ENCODE results near the gene CCDC27. TPM values are rescaled to one million over a fixed set of nuclear protein-coding genes. Genes with fewer than 3 reads are reported as not detected.
"Not testable (repeated sequence)": the region's sequence is repeated elsewhere in the genome, so short reads cannot be mapped to it uniquely, and the experiment has no call there.

Gene CCDC27
- polyA plus RNA-seq, 4 donors: 0.06 to 0.27 TPM; not detected in 2

GRCh38 chr1:3714814-3715213, 37.4 kb upstream of the CCDC27 start:
- H3K4me1 ChIP-seq (ENCODE audit: control insufficient read depth in 3 of 3, insufficient read depth in 2 of 3, low read depth in 1 of 3, low read length in 2 of 3): no peaks in the 10 kb centered on the region
- no peak overlapping the region for H3K4me3 ChIP-seq (ENCODE audit: low read depth in 1 of 3, low read length in 3 of 3)
- no peaks in the 10 kb centered on the region for H3K36me3 ChIP-seq (ENCODE audit: control insufficient read depth in 3 of 3, insufficient read depth in 2 of 3, low read depth in 1 of 3, low read length in 3 of 3)
- DNase-seq (no peak), FAIRE-seq (no peak)
- H3K9me3 ChIP-seq (ENCODE audit: control insufficient read depth in 2 of 2, insufficient read depth in 1 of 2, low read depth in 1 of 2, low read length in 1 of 2): no peaks in the 10 kb centered on the region
- H3K27me3 ChIP-seq (ENCODE audit: control insufficient read depth in 3 of 3, insufficient read depth in 3 of 3, low read length in 3 of 3): peaks cover 0 to 15% (median 3%) of the 10 kb centered on the region in 3 donors
- 75 to 79% (median 77%) methylated on average over 10 of the region's 10 CpGs for WGBS, 3 donors
- H3K27ac ChIP-seq (ENCODE audit: low read depth in 1 of 3, low read length in 2 of 3): no peak overlapping the region

- DNase-seq: no peak
- WGBS, 3 donors: 55 to 75% (median 56%) methylated on average over 6 of the region's 6 CpGs
- Histone ChIP-seq H3K4me1 (ENCODE audit: control insufficient read depth in 3 of 3, insufficient read depth in 2 of 3, low read depth in 1 of 3, low read length in 2 of 3) (no peaks in the 10 kb centered on the region), H3K27ac (ENCODE audit: low read depth in 1 of 3, low read length in 2 of 3) (no peak overlapping the region), H3K36me3 (ENCODE audit: control insufficient read depth in 3 of 3, insufficient read depth in 2 of 3, low read depth in 1 of 3, low read length in 3 of 3) (no peaks in the 10 kb centered on the region), H3K27me3 (ENCODE audit: control insufficient read depth in 3 of 3, insufficient read depth in 3 of 3, low read length in 3 of 3) (peaks cover 0 to 15% (median 2%) of the 10 kb centered on the region in 3 donors), H3K4me3 (ENCODE audit: low read depth in 1 of 3, low read length in 3 of 3) (no peak overlapping the region), H3K9me3 (ENCODE audit: control insufficient read depth in 2 of 2, insufficient read depth in 1 of 2, low read depth in 1 of 2, low read length in 1 of 2) (no peaks in the 10 kb centered on the region)
- no peak for FAIRE-seq
These were observed 35.9 kb upstream of the CCDC27 start for GRCh38 chr1:3716351-3716750.

GRCh38 chr1:3717041-3717714, 35.1 kb upstream of the CCDC27 start:
- Histone ChIP-seq H3K36me3 (ENCODE audit: control insufficient read depth in 3 of 3, insufficient read depth in 2 of 3, low read depth in 1 of 3, low read length in 3 of 3) (no peaks in the 10 kb centered on the region), H3K9me3 (ENCODE audit: control insufficient read depth in 2 of 2, insufficient read depth in 1 of 2, low read depth in 1 of 2, low read length in 1 of 2) (no peaks in the 10 kb centered on the region), H3K4me1 (ENCODE audit: control insufficient read depth in 3 of 3, insufficient read depth in 2 of 3, low read depth in 1 of 3, low read length in 2 of 3) (no peaks in the 10 kb centered on the region), H3K4me3 (ENCODE audit: low read depth in 1 of 3, low read length in 3 of 3) (no peak overlapping the region), H3K27me3 (ENCODE audit: control insufficient read depth in 3 of 3, insufficient read depth in 3 of 3, low read length in 3 of 3) (peaks cover 0 to 15% (median 2%) of the 10 kb centered on the region in 3 donors), H3K27ac (ENCODE audit: low read depth in 1 of 3, low read length in 2 of 3) (no peak overlapping the region)
- WGBS, 3 donors: 43 to 57% (median 54%) methylated on average over 33 of the region's 33 CpGs
- DNase-seq: no peak
- FAIRE-seq: no peak

- no peaks in the 10 kb centered on the region for H3K9me3 ChIP-seq (ENCODE audit: control insufficient read depth in 2 of 2, insufficient read depth in 1 of 2, low read depth in 1 of 2, low read length in 1 of 2)
- no peak overlapping the region for H3K4me3 ChIP-seq (ENCODE audit: low read depth in 1 of 3, low read length in 3 of 3)
- no peaks in the 10 kb centered on the region for H3K4me1 ChIP-seq (ENCODE audit: control insufficient read depth in 3 of 3, insufficient read depth in 2 of 3, low read depth in 1 of 3, low read length in 2 of 3)
- 21 to 27% (median 25%) methylated on average over 36 to 40 of the region's 40 CpGs for WGBS, 3 donors
- H3K36me3 ChIP-seq (ENCODE audit: control insufficient read depth in 3 of 3, insufficient read depth in 2 of 3, low read depth in 1 of 3, low read length in 3 of 3): no peaks in the 10 kb centered on the region
- H3K27ac ChIP-seq (ENCODE audit: low read depth in 1 of 3, low read length in 2 of 3): no peak overlapping the region
- no peak for FAIRE-seq
- peak in 1 of 2 donors; percentile 68 for DNase-seq
- peaks cover 0 to 15% (median 2%) of the 10 kb centered on the region in 3 donors for H3K27me3 ChIP-seq (ENCODE audit: control insufficient read depth in 3 of 3, insufficient read depth in 3 of 3, low read length in 3 of 3)
These were observed 34.3 kb upstream of the CCDC27 start for GRCh38 chr1:3717715-3718601.

- WGBS, 3 donors: 71 to 79% (median 72%) methylated on average over 14 of the region's 14 CpGs
- no peak for FAIRE-seq
- no peaks in the 10 kb centered on the region for H3K36me3 ChIP-seq (ENCODE audit: control insufficient read depth in 3 of 3, insufficient read depth in 2 of 3, low read depth in 1 of 3, low read length in 3 of 3)
These were observed 33.5 kb upstream of the CCDC27 start for GRCh38 chr1:3718764-3719163.

GRCh38 chr1:3721955-3722465, 30.2 kb upstream of the CCDC27 start:
- Histone ChIP-seq H3K36me3 (ENCODE audit: control insufficient read depth in 3 of 3, insufficient read depth in 2 of 3, low read depth in 1 of 3, low read length in 3 of 3) (no peaks in the 10 kb centered on the region), H3K27ac (ENCODE audit: low read depth in 1 of 3, low read length in 2 of 3) (no peak overlapping the region), H3K27me3 (ENCODE audit: control insufficient read depth in 3 of 3, insufficient read depth in 3 of 3, low read length in 3 of 3) (peaks cover 0 to 15% (median 0%) of the 10 kb centered on the region in 3 donors), H3K9me3 (ENCODE audit: control insufficient read depth in 2 of 2, insufficient read depth in 1 of 2, low read depth in 1 of 2, low read length in 1 of 2) (no peaks in the 10 kb centered on the region), H3K4me3 (ENCODE audit: low read depth in 1 of 3, low read length in 3 of 3) (no peak overlapping the region), H3K4me1 (ENCODE audit: control insufficient read depth in 3 of 3, insufficient read depth in 2 of 3, low read depth in 1 of 3, low read length in 2 of 3) (no peaks in the 10 kb centered on the region)
- DNase-seq (no peak), FAIRE-seq (no peak)
- 70 to 77% (median 76%) methylated on average over 20 of the region's 20 CpGs for WGBS, 3 donors

More at GRCh38 chr1:3718764-3719163, 33.5 kb upstream of the CCDC27 start:
- no peak overlapping the region for H3K27ac ChIP-seq (ENCODE audit: low read depth in 1 of 3, low read length in 2 of 3)
- no peaks in the 10 kb centered on the region for H3K9me3 ChIP-seq (ENCODE audit: control insufficient read depth in 2 of 2, insufficient read depth in 1 of 2, low read depth in 1 of 2, low read length in 1 of 2)
- peaks cover 0 to 15% (median 2%) of the 10 kb centered on the region in 3 donors for H3K27me3 ChIP-seq (ENCODE audit: control insufficient read depth in 3 of 3, insufficient read depth in 3 of 3, low read length in 3 of 3)
- H3K4me3 ChIP-seq (ENCODE audit: low read depth in 1 of 3, low read length in 3 of 3): no peak overlapping the region
- DNase-seq: no peak
- no peaks in the 10 kb centered on the region for H3K4me1 ChIP-seq (ENCODE audit: control insufficient read depth in 3 of 3, insufficient read depth in 2 of 3, low read depth in 1 of 3, low read length in 2 of 3)

GRCh38 chr1:3722846-3723245, 29.4 kb upstream of the CCDC27 start:
- H3K27me3 ChIP-seq (ENCODE audit: control insufficient read depth in 3 of 3, insufficient read depth in 3 of 3, low read length in 3 of 3): peaks cover 0 to 10% (median 0%) of the 10 kb centered on the region in 3 donors
- WGBS, 3 donors: 6 to 59% (median 42%) methylated on average over 2 to 3 of the region's 3 CpGs

GRCh38 chr1:3724416-3725030, 27.7 kb upstream of the CCDC27 start:
- WGBS, 3 donors: 42 to 44% (median 42%) methylated on average over 18 of the region's 18 CpGs
- H3K27ac ChIP-seq (ENCODE audit: low read depth in 1 of 3, low read length in 2 of 3); FAIRE-seq; H3K36me3 ChIP-seq (ENCODE audit: control insufficient read depth in 3 of 3, insufficient read depth in 2 of 3, low read depth in 1 of 3, low read length in 3 of 3); H3K4me3 ChIP-seq (ENCODE audit: low read depth in 1 of 3, low read length in 3 of 3); H3K9me3 ChIP-seq (ENCODE audit: control insufficient read depth in 2 of 2, insufficient read depth in 1 of 2, low read depth in 1 of 2, low read length in 1 of 2); H3K27me3 ChIP-seq (ENCODE audit: control insufficient read depth in 3 of 3, insufficient read depth in 3 of 3, low read length in 3 of 3); H3K4me1 ChIP-seq (ENCODE audit: control insufficient read depth in 3 of 3, insufficient read depth in 2 of 3, low read depth in 1 of 3, low read length in 2 of 3): not testable (repeated sequence)
- DNase-seq: peak; percentile 61 to 73

More at GRCh38 chr1:3722846-3723245, 29.4 kb upstream of the CCDC27 start:
- Histone ChIP-seq H3K9me3 (ENCODE audit: control insufficient read depth in 2 of 2, insufficient read depth in 1 of 2, low read depth in 1 of 2, low read length in 1 of 2) (no peaks in the 10 kb centered on the region), H3K27ac (ENCODE audit: low read depth in 1 of 3, low read length in 2 of 3) (no peak overlapping the region), H3K36me3 (ENCODE audit: control insufficient read depth in 3 of 3, insufficient read depth in 2 of 3, low read depth in 1 of 3, low read length in 3 of 3) (no peaks in the 10 kb centered on the region), H3K4me1 (ENCODE audit: control insufficient read depth in 3 of 3, insufficient read depth in 2 of 3, low read depth in 1 of 3, low read length in 2 of 3) (no peaks in the 10 kb centered on the region), H3K4me3 (ENCODE audit: low read depth in 1 of 3, low read length in 3 of 3) (no peak overlapping the region)
- DNase-seq (no peak), FAIRE-seq (no peak)
